Measurements from ENCODE around the gene SVIP.

The SVIP gene

DNA sequence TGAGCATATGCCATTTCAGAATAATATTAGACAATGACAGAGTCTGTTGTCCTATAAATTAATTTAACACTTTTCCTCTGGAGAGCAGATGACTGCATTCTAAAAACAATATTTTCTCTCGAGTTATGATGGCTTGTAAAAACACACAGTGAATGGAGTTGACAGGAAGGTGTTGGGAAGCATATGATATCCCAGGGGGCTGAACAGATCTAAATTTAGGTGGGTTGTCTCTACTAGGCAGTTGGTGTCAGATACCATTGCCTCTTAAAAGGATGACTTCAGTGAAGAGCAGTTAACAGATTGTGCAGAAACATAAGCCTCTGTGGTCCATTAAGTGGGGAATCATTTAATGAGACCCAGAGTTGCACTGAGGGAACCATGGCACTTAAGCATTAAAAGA lies 30.7 kb downstream of the SVIP start:
- no peaks in the 10 kb centered on the region for H3K27me3 ChIP-seq (ENCODE audit: insufficient read depth, poor library complexity, severe bottlenecking)
- DNase-seq (ENCODE audit: low spot score) (no peak), ATAC-seq (ENCODE audit: low read depth) (no peak)
- H3K4me1 ChIP-seq (ENCODE audit: insufficient read depth, poor library complexity, severe bottlenecking), result no peaks in the 10 kb centered on the region
- H3K27ac ChIP-seq (ENCODE audit: poor library complexity, severe bottlenecking), result no peak overlapping the region
- no peaks in the 10 kb centered on the region for H3K9me3 ChIP-seq (ENCODE audit: severe bottlenecking)
- TF ChIP-seq, protein P1, sequence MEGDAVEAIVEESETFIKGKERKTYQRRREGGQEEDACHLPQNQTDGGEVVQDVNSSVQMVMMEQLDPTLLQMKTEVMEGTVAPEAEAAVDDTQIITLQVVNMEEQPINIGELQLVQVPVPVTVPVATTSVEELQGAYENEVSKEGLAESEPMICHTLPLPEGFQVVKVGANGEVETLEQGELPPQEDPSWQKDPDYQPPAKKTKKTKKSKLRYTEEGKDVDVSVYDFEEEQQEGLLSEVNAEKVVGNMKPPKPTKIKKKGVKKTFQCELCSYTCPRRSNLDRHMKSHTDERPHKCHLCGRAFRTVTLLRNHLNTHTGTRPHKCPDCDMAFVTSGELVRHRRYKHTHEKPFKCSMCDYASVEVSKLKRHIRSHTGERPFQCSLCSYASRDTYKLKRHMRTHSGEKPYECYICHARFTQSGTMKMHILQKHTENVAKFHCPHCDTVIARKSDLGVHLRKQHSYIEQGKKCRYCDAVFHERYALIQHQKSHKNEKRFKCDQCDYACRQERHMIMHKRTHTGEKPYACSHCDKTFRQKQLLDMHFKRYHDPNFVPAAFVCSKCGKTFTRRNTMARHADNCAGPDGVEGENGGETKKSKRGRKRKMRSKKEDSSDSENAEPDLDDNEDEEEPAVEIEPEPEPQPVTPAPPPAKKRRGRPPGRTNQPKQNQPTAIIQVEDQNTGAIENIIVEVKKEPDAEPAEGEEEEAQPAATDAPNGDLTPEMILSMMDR (IDR thresholded peaks at IDR 0.05; ENCODE audit: poor library complexity, severe bottlenecking), result no peak
- H3K36me3 ChIP-seq (ENCODE audit: low read depth), result no peaks in the 10 kb centered on the region
- H3K4me3 ChIP-seq (ENCODE audit: severe bottlenecking), result no peak overlapping the region

DNA sequence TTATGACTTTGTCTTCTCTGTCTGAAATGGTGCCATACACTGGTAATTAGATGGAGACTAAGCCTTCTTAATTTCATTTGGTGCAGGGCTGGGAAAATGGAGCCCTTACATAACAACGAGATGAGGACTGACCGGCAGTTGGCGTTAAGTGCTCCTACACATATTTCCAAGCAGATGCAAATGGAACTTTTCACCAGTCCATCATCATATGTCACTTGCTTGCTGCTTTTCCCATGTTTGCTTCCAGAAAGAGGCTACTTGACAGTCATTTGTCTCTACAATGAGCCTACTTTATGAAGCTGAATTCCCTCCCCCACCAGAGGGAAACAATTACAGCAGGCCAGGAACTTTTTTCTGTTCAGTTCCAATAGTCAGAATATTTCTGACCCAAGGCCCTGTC lies 32.6 kb downstream of the SVIP start:
- H3K9me3 ChIP-seq (ENCODE audit: severe bottlenecking), result no peaks in the 10 kb centered on the region
- H3K36me3 ChIP-seq (ENCODE audit: low read depth), result no peaks in the 10 kb centered on the region
- no peaks in the 10 kb centered on the region for H3K4me1 ChIP-seq (ENCODE audit: insufficient read depth, poor library complexity, severe bottlenecking)
- TF ChIP-seq, protein P1 (IDR thresholded peaks at IDR 0.05; ENCODE audit: poor library complexity, severe bottlenecking), result no peak
- H3K27me3 ChIP-seq (ENCODE audit: insufficient read depth, poor library complexity, severe bottlenecking), result no peaks in the 10 kb centered on the region
- ATAC-seq (ENCODE audit: low read depth) (no peak), DNase-seq (ENCODE audit: low spot score) (no peak)
- no peak overlapping the region for H3K27ac ChIP-seq (ENCODE audit: poor library complexity, severe bottlenecking)
- no peak overlapping the region for H3K4me3 ChIP-seq (ENCODE audit: severe bottlenecking)

DNA sequence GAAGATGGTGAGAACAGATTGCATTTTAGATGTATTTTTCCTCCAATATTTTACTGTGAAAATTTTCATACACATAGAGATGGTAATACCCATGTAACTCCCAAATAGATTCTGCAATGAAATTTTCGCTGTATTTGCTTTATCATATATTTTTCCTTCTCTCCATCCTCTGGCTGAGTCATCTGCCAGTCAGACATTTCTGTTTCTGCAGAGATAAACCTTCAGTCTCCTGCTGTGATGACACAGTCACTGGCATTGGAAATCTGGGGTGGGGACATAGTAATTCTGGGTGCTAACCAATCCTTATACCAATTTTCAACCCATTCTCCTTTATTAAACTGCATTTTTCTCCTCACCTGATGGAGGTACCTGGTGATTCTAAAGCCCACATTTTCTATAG lies 33.7 kb downstream of the SVIP start:
- H3K4me3 ChIP-seq (ENCODE audit: severe bottlenecking), result no peak overlapping the region
- H3K27ac ChIP-seq (ENCODE audit: poor library complexity, severe bottlenecking), result no peak overlapping the region
- TF ChIP-seq, protein P1 (IDR thresholded peaks at IDR 0.05; ENCODE audit: poor library complexity, severe bottlenecking), result no peak
- no peaks in the 10 kb centered on the region for H3K36me3 ChIP-seq (ENCODE audit: low read depth)
- no peak for DNase-seq (ENCODE audit: low spot score)
- H3K4me1 ChIP-seq (ENCODE audit: insufficient read depth, poor library complexity, severe bottlenecking), result no peaks in the 10 kb centered on the region
- H3K27me3 ChIP-seq (ENCODE audit: insufficient read depth, poor library complexity, severe bottlenecking), result no peaks in the 10 kb centered on the region
- no peak for ATAC-seq (ENCODE audit: low read depth)
- H3K9me3 ChIP-seq (ENCODE audit: severe bottlenecking), result no peaks in the 10 kb centered on the region

DNA sequence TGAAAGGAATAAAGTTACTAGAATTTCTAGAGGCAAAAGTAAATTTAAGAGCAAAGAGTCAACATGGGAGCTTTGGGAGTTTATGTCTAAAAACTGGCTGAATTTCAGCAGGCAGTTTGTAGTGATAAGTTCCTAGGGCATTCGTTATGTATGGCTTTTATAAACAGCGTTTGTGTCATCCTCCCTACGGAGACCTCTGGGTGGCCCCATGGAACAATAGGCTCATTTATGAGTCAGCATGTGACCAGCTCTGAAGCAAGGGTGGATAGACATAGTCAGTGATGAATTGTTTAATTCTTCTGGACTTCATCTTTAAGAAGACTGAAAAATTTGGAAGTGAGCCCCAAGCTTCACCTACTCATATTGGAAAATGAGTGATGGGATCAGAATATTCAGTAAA lies 37.1 kb downstream of the SVIP start:
- Histone ChIP-seq H3K36me3 (ENCODE audit: low read depth) (no peaks in the 10 kb centered on the region), H3K27ac (ENCODE audit: poor library complexity, severe bottlenecking) (no peak overlapping the region), H3K4me3 (ENCODE audit: severe bottlenecking) (no peak overlapping the region), H3K4me1 (ENCODE audit: insufficient read depth, poor library complexity, severe bottlenecking) (no peaks in the 10 kb centered on the region), H3K9me3 (ENCODE audit: severe bottlenecking) (no peaks in the 10 kb centered on the region), H3K27me3 (ENCODE audit: insufficient read depth, poor library complexity, severe bottlenecking) (no peaks in the 10 kb centered on the region)
- TF ChIP-seq, protein P1 (IDR thresholded peaks at IDR 0.05; ENCODE audit: poor library complexity, severe bottlenecking), result no peak
- DNase-seq (ENCODE audit: low spot score), result no peak
- peak; percentile 74 for ATAC-seq (ENCODE audit: low read depth)

DNA sequence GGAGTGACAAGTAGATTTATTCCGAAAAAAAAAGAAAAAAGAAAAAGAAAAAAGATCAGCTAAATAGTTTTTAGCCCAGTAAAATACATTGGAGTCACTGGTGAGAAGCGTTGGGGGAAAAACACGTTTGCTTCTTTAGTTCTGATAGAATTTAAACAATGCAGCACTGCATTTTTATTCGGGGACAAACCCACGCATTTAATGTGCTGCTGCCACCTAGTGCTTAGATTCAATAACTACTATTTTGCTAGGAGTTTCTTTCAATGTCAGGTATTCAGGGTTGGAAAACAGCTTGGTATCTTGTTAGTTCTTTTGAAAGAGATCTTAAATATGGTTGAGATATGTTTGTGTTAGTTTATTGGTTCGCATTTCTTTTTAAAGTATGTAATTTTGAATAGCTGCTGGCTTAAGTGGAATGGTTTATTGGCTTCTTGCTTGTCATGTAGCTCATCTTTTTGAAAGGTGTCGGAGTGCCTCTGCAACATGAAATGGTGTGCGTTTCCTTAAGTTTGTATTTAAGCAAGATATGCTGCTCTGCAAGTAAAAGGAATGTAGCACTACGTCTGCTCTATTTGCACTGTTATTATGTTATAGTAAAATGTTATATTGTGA lies 41.9 kb downstream of the SVIP start:
- Histone ChIP-seq H3K36me3 (ENCODE audit: low read depth) (no peaks in the 10 kb centered on the region), H3K4me3 (ENCODE audit: severe bottlenecking) (no peak overlapping the region), H3K27ac (ENCODE audit: poor library complexity, severe bottlenecking) (no peak overlapping the region), H3K9me3 (ENCODE audit: severe bottlenecking) (no peaks in the 10 kb centered on the region), H3K27me3 (ENCODE audit: insufficient read depth, poor library complexity, severe bottlenecking) (no peaks in the 10 kb centered on the region), H3K4me1 (ENCODE audit: insufficient read depth, poor library complexity, severe bottlenecking) (no peaks in the 10 kb centered on the region)
- TF ChIP-seq, protein P1 (IDR thresholded peaks at IDR 0.05; ENCODE audit: poor library complexity, severe bottlenecking), result peak; percentile 91
- ATAC-seq (ENCODE audit: low read depth) (no peak), DNase-seq (ENCODE audit: low spot score) (no peak)

Measured in RWPE2 (cell line).